ENCODE results near the gene MYBPC1. TPM values are rescaled to one million over a fixed set of nuclear protein-coding genes. Genes with fewer than 3 reads are reported as not detected.

The MYBPC1 gene
- total RNA-seq (2014; rRNA removed; shearing (Covaris generic)) (0.54 TPM in 1 of 2 replicates, not detected in the other), polyA plus RNA-seq (2016; fragmentation: Nextera tagmentation; extraction: Ambion mirVana) (0.18 TPM in 1 of 2 replicates, not detected in the other)
- long read RNA-seq = 0 reads

GRCh38 chr12:101594700-101595099, at the start of gene MYBPC1:
TSS of gene MYBPC1 (plus strand) at chr12:101594971. CDS start at chr12:101595071, 100 bp downstream.
- TF ChIP-seq STAT1 (IDR thresholded peaks at IDR 0.05; ENCODE audit: unreplicated experiment) = no peak
- TF ChIP-seq EZH2 (IDR thresholded peaks at IDR 0.05; ENCODE audit: low read depth, unreplicated experiment) = no peak
- no peak for TF ChIP-seq POLR2AphosphoS5 (IDR thresholded peaks at IDR 0.05; ENCODE audit: low read depth)
- TF ChIP-seq NANOG (IDR thresholded peaks at IDR 0.05; ENCODE audit: borderline replicate concordance) = no peak
- Mint-ChIP-seq H3K36me3 (ENCODE audit: low read depth) (no peaks in the 10 kb centered on the region), H3K4me3 (no peak within 1 kb of the TSS), H3K4me1 (peaks cover 20% of the 10 kb centered on the region; the same call in 2 of the 3 replicates), H3K27me3 (ENCODE audit: insufficient read depth, low read depth, poor library complexity) (no peaks in the 10 kb centered on the region), H3K9me3 (no peaks in the 10 kb centered on the region), H3K27ac (no peak within 1 kb of the TSS)
- ATAC-seq (peak; percentile 84), DNase-seq (ENCODE audit: low spot score) (peak; percentile 49)
- no peaks in the 10 kb centered on the region for H3K27me3 ChIP-seq (ENCODE audit: insufficient read depth)
- H3K36me3 ChIP-seq (ENCODE audit: insufficient read depth) = no peaks in the 10 kb centered on the region
- no peak within 1 kb of the TSS for H3K4me3 ChIP-seq
- no peaks in the 10 kb centered on the region for H3K79me2 ChIP-seq (replicated peaks; ENCODE audit: insufficient read depth)
- no peaks in the 10 kb centered on the region for H4K20me1 ChIP-seq (replicated peaks; ENCODE audit: insufficient read depth)
- H3K27ac ChIP-seq (ENCODE audit: low read depth) = no peak within 1 kb of the TSS
- peaks cover 12% of the 10 kb centered on the region; the same call in 1 of the 2 replicates for H3K4me1 ChIP-seq (ENCODE audit: insufficient read depth)
- H2AFZ ChIP-seq = no peak within 1 kb of the TSS
- no peak within 1 kb of the TSS for H3K4me2 ChIP-seq
- H3K9me2 ChIP-seq (ENCODE audit: insufficient read depth) = no peaks in the 10 kb centered on the region
- H3F3A ChIP-seq (replicated peaks; ENCODE audit: low read depth) = no peaks in the 10 kb centered on the region

- no peaks in the 10 kb centered on the region for H4K20me1 ChIP-seq (replicated peaks; ENCODE audit: insufficient read depth)
- no peaks in the 10 kb centered on the region for H3K27me3 ChIP-seq (ENCODE audit: insufficient read depth)
- ATAC-seq (no peak), DNase-seq (ENCODE audit: low spot score) (no peak)
- Mint-ChIP-seq H3K27me3 (ENCODE audit: insufficient read depth, low read depth, poor library complexity) (peaks cover 2% of the 10 kb centered on the region), H3K36me3 (ENCODE audit: low read depth) (peaks cover 21% of the 10 kb centered on the region; the same call in 2 of the 3 replicates), H3K4me1 (peaks cover 7% of the 10 kb centered on the region; the same call in 2 of the 3 replicates), H3K4me3 (no peak overlapping the region), H3K9me3 (peaks cover 27% of the 10 kb centered on the region), H3K27ac (no peak overlapping the region)
- H3K79me2 ChIP-seq (replicated peaks; ENCODE audit: insufficient read depth) = no peaks in the 10 kb centered on the region
- no peak overlapping the region for H3K4me3 ChIP-seq
- no peaks in the 10 kb centered on the region; the same call in 1 of the 2 replicates for H3K36me3 ChIP-seq (ENCODE audit: insufficient read depth)
- TF ChIP-seq EZH2 (IDR thresholded peaks at IDR 0.05; ENCODE audit: low read depth, unreplicated experiment) (no peak), NANOG (IDR thresholded peaks at IDR 0.05; ENCODE audit: borderline replicate concordance) (no peak), STAT1 (IDR thresholded peaks at IDR 0.05; ENCODE audit: unreplicated experiment) (no peak), CREB1 (CRISPR knock-in tag; IDR thresholded peaks at IDR 0.05; ENCODE audit: low read depth) (no peak)
- no peaks in the 10 kb centered on the region for H3F3A ChIP-seq (replicated peaks; ENCODE audit: low read depth)
- no peak overlapping the region for H2AFZ ChIP-seq
- H3K4me1 ChIP-seq (ENCODE audit: insufficient read depth) = no peaks in the 10 kb centered on the region; the same call in 1 of the 2 replicates
- H3K27ac ChIP-seq (ENCODE audit: low read depth) = no peak overlapping the region
- peaks cover 3% of the 10 kb centered on the region; the same call in 1 of the 2 replicates for H3K9me2 ChIP-seq (ENCODE audit: insufficient read depth)
- H3K4me2 ChIP-seq = no peak overlapping the region
Measured at GRCh38 chr12:101551362-101552114, 43.2 kb upstream of the MYBPC1 start.

DNA sequence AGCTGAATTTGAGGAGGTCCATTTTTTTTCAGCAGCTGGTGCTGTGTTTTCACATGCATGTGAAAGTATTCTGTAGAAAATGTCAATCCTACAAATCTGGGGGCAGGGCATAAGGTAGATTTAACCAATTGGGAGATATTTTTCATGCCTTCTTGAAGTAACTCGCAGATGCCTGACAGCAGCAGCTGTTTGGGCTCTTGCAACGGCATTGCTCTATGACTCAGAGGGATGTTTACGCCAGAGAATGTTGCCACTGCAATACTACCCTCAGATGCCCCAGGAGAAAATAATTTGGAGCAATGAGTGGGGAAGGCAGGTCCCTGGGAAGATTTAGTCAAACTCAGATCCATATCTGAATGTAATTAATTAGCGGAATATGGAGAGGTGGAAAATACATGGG, 42.5 kb upstream of the MYBPC1 start:
- H3K27ac Mint-ChIP-seq = no peak overlapping the region
- H3F3A ChIP-seq (replicated peaks; ENCODE audit: low read depth) = no peaks in the 10 kb centered on the region
- peaks cover 3% of the 10 kb centered on the region; the same call in 1 of the 2 replicates for H3K9me2 ChIP-seq (ENCODE audit: insufficient read depth)
- DNase-seq (ENCODE audit: low spot score) (no peak), ATAC-seq (no peak)
- no peaks in the 10 kb centered on the region for H3K79me2 ChIP-seq (replicated peaks; ENCODE audit: insufficient read depth)
- H2AFZ ChIP-seq = 0 out of 2 replicates have a peak overlapping the region, but pooled peaks have one; percentile 26
- H3K4me1 ChIP-seq (ENCODE audit: insufficient read depth) = no peaks in the 10 kb centered on the region; the same call in 1 of the 2 replicates
- H3K27me3 Mint-ChIP-seq (ENCODE audit: insufficient read depth, low read depth, poor library complexity) = peaks cover 2% of the 10 kb centered on the region
- H3K4me2 ChIP-seq = no peak overlapping the region
- H3K27me3 ChIP-seq (ENCODE audit: insufficient read depth) = no peaks in the 10 kb centered on the region
- H3K4me3 Mint-ChIP-seq = no peak overlapping the region
- H3K36me3 Mint-ChIP-seq (ENCODE audit: low read depth) = peaks cover 21% of the 10 kb centered on the region; the same call in 2 of the 3 replicates
- H3K4me1 Mint-ChIP-seq = peaks cover 7% of the 10 kb centered on the region; the same call in 2 of the 3 replicates
- H3K9me3 Mint-ChIP-seq = peaks cover 27% of the 10 kb centered on the region
- H3K27ac ChIP-seq (ENCODE audit: low read depth) = no peak overlapping the region
- no peak overlapping the region for H3K4me3 ChIP-seq
- no peaks in the 10 kb centered on the region; the same call in 1 of the 2 replicates for H3K36me3 ChIP-seq (ENCODE audit: insufficient read depth)
- no peaks in the 10 kb centered on the region for H4K20me1 ChIP-seq (replicated peaks; ENCODE audit: insufficient read depth)
- TF ChIP-seq, protein P1, sequence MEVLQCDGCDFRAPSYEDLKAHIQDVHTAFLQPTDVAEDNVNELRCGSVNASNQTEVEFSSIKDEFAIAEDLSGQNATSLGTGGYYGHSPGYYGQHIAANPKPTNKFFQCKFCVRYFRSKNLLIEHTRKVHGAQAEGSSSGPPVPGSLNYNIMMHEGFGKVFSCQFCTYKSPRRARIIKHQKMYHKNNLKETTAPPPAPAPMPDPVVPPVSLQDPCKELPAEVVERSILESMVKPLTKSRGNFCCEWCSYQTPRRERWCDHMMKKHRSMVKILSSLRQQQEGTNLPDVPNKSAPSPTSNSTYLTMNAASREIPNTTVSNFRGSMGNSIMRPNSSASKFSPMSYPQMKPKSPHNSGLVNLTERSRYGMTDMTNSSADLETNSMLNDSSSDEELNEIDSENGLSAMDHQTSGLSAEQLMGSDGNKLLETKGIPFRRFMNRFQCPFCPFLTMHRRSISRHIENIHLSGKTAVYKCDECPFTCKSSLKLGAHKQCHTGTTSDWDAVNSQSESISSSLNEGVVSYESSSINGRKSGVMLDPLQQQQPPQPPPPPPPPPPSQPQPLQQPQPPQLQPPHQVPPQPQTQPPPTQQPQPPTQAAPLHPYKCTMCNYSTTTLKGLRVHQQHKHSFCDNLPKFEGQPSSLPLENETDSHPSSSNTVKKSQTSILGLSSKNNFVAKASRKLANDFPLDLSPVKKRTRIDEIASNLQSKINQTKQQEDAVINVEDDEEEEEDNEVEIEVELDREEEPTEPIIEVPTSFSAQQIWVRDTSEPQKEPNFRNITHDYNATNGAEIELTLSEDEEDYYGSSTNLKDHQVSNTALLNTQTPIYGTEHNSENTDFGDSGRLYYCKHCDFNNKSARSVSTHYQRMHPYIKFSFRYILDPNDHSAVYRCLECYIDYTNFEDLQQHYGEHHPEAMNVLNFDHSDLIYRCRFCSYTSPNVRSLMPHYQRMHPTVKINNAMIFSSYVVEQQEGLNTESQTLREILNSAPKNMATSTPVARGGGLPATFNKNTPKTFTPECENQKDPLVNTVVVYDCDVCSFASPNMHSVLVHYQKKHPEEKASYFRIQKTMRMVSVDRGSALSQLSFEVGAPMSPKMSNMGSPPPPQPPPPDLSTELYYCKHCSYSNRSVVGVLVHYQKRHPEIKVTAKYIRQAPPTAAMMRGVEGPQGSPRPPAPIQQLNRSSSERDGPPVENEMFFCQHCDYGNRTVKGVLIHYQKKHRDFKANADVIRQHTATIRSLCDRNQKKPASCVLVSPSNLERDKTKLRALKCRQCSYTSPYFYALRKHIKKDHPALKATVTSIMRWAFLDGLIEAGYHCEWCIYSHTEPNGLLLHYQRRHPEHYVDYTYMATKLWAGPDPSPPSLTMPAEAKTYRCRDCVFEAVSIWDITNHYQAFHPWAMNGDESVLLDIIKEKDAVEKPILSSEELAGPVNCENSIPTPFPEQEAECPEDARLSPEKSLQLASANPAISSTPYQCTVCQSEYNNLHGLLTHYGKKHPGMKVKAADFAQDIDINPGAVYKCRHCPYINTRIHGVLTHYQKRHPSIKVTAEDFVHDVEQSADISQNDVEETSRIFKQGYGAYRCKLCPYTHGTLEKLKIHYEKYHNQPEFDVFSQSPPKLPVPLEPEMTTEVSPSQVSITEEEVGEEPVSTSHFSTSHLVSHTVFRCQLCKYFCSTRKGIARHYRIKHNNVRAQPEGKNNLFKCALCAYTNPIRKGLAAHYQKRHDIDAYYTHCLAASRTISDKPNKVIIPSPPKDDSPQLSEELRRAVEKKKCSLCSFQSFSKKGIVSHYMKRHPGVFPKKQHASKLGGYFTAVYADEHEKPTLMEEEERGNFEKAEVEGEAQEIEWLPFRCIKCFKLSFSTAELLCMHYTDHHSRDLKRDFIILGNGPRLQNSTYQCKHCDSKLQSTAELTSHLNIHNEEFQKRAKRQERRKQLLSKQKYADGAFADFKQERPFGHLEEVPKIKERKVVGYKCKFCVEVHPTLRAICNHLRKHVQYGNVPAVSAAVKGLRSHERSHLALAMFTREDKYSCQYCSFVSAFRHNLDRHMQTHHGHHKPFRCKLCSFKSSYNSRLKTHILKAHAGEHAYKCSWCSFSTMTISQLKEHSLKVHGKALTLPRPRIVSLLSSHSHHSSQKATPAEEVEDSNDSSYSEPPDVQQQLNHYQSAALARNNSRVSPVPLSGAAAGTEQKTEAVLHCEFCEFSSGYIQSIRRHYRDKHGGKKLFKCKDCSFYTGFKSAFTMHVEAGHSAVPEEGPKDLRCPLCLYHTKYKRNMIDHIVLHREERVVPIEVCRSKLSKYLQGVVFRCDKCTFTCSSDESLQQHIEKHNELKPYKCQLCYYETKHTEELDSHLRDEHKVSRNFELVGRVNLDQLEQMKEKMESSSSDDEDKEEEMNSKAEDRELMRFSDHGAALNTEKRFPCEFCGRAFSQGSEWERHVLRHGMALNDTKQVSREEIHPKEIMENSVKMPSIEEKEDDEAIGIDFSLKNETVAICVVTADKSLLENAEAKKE (CRISPR knock-in tag; IDR thresholded peaks at IDR 0.05) = no peak
- TF ChIP-seq EZH2phosphoT487 (IDR thresholded peaks at IDR 0.05; ENCODE audit: unreplicated experiment) (no peak), STAT1 (IDR thresholded peaks at IDR 0.05; ENCODE audit: unreplicated experiment) (no peak)

Measured in GM23338 (cell line).